Peyer's patch (tissue), 4 donors: ENCODE measurements around the gene CRYM.

Source experiments
- CTCF ChIP-seq, 6 experiments: fragments of 450-650 bp in 4 of 6; fragments of 200-600 bp in 2 of 6; sonication (generic) in 1 of 6; IDR thresholded peaks; one replicate each; pipeline ENCODE4 v1.5.1; 2017 to 2019; ENCODE audit warnings: antibody characterized with exemption in 6 of 6, mild to moderate bottlenecking in 3 of 6, moderate library complexity in 1 of 6
- POLR2A ChIP-seq, 2 donors: fragments of 450-650 bp; IDR thresholded peaks; one replicate each; pipeline ENCODE4 v1.5.1; 2017; ENCODE audit warnings: antibody characterized with exemption in 2 of 2, mild to moderate bottlenecking in 2 of 2, moderate library complexity in 2 of 2

GRCh38 chr16:21236831-21237230 is 41.3 kb downstream of the CRYM start:
- TF ChIP-seq CTCF (IDR thresholded peaks at IDR 0.05) = no peak
- no peak for TF ChIP-seq POLR2A (IDR thresholded peaks at IDR 0.05)
